ENCODE results near the gene BCCIP.

The BCCIP gene

DNA sequence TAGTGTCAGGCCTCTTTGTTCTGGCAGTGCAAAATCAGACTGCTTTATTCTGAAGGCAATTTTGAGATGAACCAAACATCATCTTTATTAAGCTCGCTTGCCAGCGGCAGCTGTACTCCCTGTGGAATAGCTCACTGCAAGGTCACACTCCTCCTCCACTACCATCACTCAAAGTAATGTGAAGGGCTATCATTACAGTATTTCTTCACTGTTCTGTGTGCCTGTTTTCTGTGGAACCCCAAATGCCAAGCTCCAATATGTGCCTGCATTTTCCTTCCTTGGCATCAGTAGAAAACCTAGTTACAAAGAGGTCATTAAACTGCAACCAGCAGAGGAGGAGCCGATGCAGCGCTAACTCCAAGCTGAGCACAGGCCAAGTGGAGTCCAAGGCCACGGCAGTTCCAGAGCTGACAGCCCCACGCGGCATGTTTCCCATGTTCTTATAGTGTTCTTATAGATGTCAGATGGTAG lies 21.4 kb downstream of the BCCIP start:
- no peak for DNase-seq (ENCODE audit: low read depth)

- DNase-seq (ENCODE audit: low read depth), result no peak
Measured at GRCh38 chr10:125845617-125846016, 22.3 kb downstream of the BCCIP start.

- no peak for DNase-seq (ENCODE audit: low read depth)
Measured at GRCh38 chr10:125846894-125847293, 23.5 kb downstream of the BCCIP start.

- DNase-seq (ENCODE audit: low read depth), result no peak
Measured at GRCh38 chr10:125848371-125848770, 25.0 kb downstream of the BCCIP start.

DNA sequence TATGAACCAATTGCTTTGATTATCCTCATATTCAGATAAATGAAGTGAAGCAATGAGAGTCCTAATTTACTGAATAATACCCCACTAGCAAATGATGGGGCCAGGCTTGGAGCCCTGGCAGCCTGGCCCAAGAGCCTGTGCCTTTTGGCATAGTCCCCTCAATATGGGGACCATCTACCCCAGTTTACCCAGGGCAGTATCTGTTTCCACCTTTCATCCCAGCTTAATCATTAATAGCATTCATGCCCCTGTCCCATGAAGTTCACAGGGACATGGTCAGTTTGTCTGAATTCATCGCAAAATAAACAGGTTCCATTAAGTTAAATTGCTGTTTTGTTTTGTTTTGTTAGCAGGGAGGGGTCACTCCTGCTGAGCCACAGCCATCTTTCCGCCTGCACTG lies 25.5 kb downstream of the BCCIP start:
- no peak for DNase-seq (ENCODE audit: low read depth)

DNA sequence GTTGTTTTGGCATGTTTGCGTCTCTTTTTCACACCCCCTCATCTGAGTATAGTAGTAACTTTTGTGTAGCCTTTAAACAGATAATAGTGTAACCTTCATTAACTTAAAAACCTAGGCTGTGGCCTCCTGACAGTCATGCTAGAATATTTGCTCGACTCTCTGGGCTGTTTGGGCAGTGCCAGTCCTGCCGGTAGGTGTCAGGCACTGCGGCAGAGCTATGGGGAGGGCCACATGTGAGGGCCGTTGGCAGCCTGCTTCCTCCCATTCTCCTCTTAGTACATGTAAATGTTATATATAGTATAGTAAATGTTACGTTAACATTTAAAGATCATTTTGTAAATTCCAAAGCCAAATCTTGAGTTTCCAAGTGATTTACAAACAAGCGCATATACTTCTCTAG lies 26.1 kb downstream of the BCCIP start:
- DNase-seq (ENCODE audit: low read depth), result no peak

DNA sequence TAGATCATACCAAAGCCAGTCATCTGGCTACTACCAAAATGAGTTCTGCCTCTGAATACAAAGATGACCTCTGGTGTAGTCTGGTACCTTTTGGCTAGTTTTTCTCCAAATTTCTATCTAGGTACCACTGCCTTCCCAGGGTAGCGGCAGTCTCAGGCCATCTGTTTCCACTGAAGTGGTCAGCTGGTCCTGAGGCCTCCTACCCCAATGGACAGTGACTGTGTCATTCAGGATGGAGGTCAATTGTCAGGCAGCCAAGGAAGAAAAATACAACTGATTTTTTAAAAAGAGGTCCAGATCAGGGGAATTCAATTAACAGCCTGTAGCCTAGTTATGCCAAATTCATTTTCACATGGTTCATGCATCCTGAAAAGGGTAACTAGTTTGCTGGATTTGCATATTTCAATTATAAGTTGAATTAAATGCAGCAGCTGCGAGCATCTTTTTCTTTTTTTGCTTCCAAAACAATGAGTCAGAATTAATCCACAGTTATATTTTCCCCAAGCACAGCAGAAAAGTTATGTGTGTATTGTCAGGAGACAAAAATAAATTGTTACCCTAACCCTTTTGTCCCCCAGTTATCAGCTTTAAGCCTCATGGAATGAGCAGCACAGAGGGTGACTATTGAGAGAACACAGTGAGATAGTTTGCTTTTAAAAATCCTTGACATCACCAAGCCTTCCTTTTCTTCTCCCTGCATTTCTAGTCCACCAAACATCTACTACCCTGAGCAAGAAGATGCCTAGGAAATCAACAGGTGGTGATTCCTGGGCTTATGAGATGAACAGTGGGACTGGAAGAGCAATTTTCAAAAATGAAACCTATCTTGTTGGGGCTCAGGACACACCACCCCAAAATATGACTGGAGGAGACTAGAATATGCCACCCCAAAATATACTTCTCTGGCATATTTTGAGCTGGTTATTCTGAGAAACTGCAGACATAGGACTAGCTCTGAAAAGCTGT lies 27.7 kb downstream of the BCCIP start:
- DNase-seq (ENCODE audit: low read depth), result no peak

DNA sequence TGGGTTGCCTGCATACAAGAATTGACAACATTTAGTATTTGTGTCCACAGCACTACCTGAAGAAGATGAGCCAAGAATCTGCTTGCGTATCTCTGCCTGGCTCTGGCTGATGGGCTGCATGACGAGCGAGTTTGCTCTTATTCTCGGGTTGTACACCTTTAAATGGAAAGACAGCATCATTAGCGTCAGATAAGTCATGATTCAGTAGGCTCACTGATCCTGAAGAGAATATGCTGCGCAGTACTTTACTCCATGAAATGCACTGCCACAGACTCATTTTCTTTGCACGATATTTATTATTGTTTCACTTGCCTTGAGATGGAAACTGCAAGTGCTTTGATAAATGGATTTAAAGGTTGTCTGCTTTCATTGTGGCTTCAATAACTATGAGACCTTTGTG lies 29.1 kb downstream of the BCCIP start:
- DNase-seq (ENCODE audit: low read depth), result no peak

DNA sequence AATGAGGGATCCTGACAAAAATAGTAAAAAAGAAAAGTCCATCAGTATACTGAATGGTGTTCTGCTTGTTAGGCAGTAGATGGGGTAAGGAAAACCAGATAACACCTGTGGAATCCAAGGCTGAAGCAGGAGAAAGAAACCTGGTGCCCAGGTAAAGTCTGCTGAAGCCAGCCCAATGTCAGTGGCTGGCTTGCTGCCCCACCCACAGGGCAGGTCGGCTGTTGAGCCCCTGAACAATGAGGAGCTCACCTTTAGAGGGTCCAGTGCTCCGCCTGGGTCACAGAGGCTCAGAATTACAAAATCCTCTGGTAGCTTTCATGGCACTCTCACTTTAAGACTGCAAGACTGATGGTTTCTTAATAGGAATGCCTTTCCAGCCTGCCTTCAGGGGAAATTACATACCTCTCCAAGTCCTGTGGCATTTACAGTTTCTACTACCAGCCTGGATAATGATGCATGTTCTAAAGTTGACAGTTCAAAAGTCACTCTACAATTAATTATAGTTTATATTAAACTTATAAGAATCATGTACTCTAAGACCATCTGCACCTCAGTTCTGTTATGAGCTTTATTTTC lies 33.9 kb downstream of the BCCIP start:
- DNase-seq (ENCODE audit: low read depth), result no peak

- DNase-seq (ENCODE audit: low read depth), result no peak
Measured at GRCh38 chr10:125859128-125859817, 35.9 kb downstream of the BCCIP start.

- DNase-seq (ENCODE audit: low read depth), result no peak
Measured at GRCh38 chr10:125865120-125865519, 41.8 kb downstream of the BCCIP start.

DNA sequence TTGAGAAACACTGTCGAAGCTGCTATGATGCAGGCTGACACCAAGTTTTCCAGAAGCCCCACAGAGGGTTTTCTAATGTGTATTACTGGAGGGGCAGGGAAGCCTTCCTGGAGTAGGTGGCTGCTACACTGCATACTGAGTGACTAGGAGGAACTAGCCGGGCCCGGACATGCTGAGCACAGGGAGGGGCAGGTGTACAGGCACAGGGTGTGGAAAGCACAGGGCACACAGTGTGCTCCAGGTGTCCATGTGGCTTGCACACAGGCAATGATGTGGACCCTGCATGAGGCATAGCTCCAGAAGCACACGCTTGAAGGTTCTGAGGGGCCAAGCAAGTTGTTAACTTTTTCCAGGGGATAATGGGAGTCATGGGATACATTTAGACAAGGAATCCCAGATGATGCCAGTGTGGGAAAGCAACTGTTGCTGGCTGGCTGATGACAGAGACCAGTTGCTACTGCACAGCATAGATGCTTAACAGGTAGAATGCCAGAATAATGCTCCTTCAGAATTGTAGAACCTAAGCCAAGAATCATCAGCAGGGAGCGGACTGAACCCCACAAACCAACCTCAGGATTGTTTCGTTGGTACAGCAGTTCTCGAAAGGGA lies 43.2 kb downstream of the BCCIP start:
- no peak for DNase-seq (ENCODE audit: low read depth)

DNA sequence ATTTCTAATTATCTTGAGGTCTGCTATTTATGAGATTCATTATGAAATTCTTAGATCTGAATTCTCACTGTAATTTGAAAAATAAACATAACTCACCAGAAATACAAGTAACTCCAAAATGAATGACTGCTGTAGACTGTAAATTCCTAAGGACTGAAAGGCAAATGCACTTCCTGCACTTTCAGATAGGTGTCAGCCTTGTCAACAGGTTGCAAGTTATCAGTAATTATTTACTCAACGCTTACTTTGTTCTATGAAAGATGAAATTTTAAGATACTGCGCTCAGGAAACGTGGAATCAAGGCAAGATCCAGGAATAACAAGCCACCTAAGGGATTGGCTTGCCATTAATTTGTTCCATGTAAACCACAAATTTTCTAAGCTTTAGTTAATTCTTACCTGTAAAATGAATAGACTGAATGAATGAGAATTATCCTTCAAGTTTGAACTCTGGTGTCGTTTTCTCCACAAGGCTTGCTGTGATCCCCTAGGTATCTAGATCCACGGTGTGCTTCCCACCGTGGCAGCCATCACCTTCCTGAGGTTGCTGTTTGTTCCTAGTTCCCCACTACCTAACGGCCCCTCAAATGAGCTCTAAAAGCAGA lies 45.1 kb downstream of the BCCIP start:
- DNase-seq (ENCODE audit: low read depth), result peak; percentile 27

GRCh38 chr10:125871338-125871737 lies 48.0 kb downstream of the BCCIP start:
- DNase-seq (ENCODE audit: low read depth), result no peak

DNA sequence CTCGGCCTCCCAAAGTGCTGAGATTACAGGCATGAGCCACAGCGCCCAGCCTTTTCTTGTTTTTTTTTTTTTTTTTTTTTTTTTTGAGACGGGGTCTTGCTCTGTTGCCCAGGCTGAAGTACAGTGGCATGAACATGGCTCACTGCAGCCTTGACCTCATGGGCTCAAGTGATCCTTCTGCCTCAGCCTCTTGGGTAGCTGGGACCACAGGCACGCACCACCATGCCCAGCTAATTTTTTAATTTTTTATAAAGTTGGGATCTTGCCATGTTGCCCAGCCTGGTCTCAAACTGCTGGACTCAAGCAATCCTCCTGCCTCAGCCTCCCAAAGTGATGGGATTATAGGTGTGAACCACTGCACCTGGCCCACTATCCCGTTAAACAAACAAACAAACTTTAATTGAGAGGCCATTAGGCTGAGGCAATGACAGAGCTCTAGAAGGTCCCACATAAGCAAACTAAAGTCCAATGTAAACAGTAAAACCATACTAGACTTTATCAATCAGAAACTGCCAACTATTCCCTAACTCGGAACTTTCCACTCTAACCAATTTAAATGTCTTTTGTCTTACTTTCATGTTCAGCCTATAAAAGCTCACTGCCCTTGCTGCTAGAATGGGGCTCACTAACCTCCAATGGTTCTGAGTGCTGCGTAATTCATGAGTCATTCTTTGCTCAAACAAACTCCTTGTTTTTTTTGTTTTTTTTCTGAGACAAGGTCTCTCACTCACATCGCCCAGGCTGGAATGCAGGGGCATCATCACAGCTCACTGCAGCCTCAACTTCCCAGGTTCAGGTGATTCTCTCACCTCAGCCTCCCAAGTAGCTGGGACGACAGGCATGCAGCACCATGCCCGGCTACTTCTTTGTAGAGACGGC lies 55.9 kb downstream of the BCCIP start:
- peak; percentile 75 for DNase-seq (ENCODE audit: low read depth)

DNA sequence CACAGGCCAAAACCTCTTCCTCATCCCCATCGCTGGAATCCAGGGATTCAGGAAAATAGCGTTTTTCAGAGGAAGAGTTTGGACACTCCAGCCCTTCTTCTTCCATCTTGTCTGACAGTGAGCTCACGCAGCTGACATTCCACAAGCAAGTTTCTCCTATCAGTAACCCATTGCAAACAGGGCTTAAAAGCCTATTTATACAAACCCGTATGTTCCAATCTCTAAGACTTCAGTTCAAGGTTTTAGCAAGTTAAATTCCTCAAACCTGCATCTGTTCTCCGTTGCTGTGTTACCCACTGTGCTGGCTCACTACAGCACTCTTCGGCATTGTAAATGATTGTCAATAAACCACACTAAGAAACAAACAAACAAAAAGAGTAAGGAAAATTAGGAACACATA lies 57.4 kb downstream of the BCCIP start:
- DNase-seq (ENCODE audit: low read depth), result no peak

GRCh38 chr10:125881192-125881591 lies 57.8 kb downstream of the BCCIP start, which contains the start of gene DHX32:
TSS of gene DHX32 (minus strand) at chr10:125881292. CDS start at chr10:125880824, 468 bp downstream.
- no peak for DNase-seq (ENCODE audit: low read depth)

DNA sequence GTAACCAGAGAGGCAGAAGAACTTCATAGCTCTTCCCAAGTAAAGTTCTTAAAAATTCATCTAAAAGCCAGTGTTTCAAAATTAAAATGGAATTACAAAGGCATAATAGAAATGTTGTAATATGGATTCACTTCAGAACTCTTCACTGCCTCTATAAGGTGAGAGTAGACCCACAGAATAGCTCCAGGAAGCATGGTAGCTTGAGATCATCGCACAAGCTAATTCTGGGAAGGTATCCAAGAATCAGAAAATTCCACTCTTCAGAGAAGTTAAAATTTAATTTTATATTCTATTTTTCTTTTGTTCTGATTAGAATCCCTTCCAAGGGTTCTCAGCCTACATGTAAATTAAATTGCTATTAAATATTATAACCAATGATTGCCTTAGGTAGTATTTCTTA lies 59.2 kb downstream of the BCCIP start:
- no peak for DNase-seq (ENCODE audit: low read depth)

DNA sequence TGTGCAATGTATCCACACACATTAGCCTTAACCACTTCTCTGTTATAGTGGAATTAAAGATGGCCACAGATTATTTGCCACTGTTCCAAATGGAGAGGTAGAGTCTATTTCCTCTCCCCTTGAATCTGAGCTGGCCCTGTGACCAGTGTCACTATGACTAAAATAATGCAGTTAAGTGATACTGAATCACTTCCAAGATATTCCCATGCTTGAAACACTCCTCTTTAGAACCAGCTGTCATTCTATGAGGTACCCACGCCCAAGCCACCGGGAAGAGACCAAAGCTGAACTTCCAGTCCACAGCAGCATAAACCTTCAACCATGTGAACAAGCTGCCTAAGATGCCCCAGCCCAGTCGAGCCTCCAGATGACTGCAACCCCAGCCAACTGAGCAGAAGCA lies 59.9 kb downstream of the BCCIP start:
- no peak for DNase-seq (ENCODE audit: low read depth)
